Measurements from ENCODE around the gene FUZ. TPM values are rescaled to one million over a fixed set of nuclear protein-coding genes. Genes with fewer than 3 reads are reported as not detected.

FUZ gene
- total and polyA plus RNA-seq, 2 donors (not counting 1 experiment from before 2014, with no cell fraction given), result 30.2 to 31.5 TPM

DNA sequence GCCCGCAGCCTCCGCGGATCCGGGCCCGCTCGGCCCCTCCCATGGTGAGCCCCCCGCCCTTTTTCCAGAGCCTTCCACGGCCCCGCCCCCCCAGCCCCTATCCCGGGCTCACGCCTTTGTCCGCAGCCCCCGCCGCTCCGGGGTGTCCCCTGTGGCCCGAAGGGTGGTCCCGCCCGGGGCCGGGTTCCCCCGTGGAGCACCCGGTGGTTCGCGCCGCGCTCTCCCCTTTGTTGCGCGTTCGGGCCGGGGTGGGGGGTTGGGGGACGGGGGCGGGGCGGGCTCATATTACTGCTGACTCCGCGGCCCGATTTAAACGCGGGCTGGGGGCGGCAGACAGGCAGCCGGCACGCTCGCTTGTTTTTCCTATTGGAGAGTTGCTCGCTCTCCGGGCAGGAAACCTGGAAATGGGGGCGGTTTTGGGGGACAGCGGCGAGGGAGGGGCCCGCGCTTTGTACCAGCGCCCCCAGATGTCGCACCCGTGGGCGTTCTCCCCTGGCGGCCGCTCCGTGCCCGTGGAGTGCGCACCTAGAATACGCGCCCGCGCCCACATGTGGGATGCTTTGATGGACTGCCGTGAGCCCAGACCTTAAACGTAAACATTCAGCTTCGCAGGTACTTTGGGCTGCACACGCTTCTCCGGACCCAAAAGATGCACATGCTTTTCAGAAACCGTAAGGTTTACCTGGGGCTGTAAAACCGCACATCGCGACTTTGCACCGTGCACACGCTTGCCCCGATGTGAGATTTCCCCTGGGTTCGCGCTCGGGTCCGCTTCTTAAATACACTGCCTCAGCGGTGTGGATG lies 38.6 kb upstream of the FUZ start:
- Histone ChIP-seq H4K20me1 (ENCODE audit: control insufficient read depth, insufficient read depth, low read length, poor library complexity, severe bottlenecking) (peaks cover 50% of the 10 kb centered on the region), H3K4me2 (replicated peaks; ENCODE audit: low read depth, low read length, poor library complexity, severe bottlenecking) (peak overlapping the region; percentile 83), H3K4me1 (ENCODE audit: control insufficient read depth in 2 of 2, insufficient read depth in 2 of 2, low read length in 2 of 2) (peaks cover 29 to 45% of the 10 kb centered on the region in 2 donors), H3K4me3 (ENCODE audit: control extremely low read depth in 1 of 5, extremely low read depth in 1 of 5, insufficient read depth in 1 of 5, low read depth in 2 of 5, low read length in 4 of 5) (peak overlapping the region in 4 of 5 experiments; percentile 80 to 95 (median 92)), H3K79me2 (ENCODE audit: control insufficient read depth, insufficient read depth, low read length) (peaks cover 35% of the 10 kb centered on the region), H3K36me3 (replicated peaks in 1 of 2; ENCODE audit: control extremely low read depth in 1 of 2, control insufficient read depth in 1 of 2, extremely low read depth in 1 of 2, insufficient read depth in 2 of 2, low read length in 1 of 2) (peaks cover 0 to 14% of the 10 kb centered on the region in 2 experiments), H3K27me3 (replicated peaks in 1 of 4; ENCODE audit: control extremely low read depth in 1 of 4, control insufficient read depth in 3 of 4, insufficient read depth in 4 of 4, low read length in 3 of 4) (no peaks in the 10 kb centered on the region), H3K9me3 (ENCODE audit: control extremely low read depth in 1 of 3, control insufficient read depth in 2 of 3, insufficient read depth in 1 of 3, low read length in 2 of 3) (peaks cover 0 to 6% (median 0%) of the 10 kb centered on the region in 3 donors), H2AFZ (ENCODE audit: insufficient read depth, low read depth, low read length, poor library complexity, severe bottlenecking) (peak overlapping the region; percentile 85), H3K9ac (ENCODE audit: low read length) (peak overlapping the region; percentile 96), H3K27ac (ENCODE audit: low read length in 2 of 2) (peak overlapping the region in 1 of 2 donors; percentile 20)
- intact Hi-C loops (cut with micrococcal nuclease), result loop anchor here (1.0 kb wide), 1 partner anchor 25 kb away; no protein-coding TSS in a partner anchor
- DNase-seq, result peak; percentile 51
- peak overlapping the region; percentile 85 for H3K4me3 Mint-ChIP-seq
- no peaks in the 10 kb centered on the region for H3K27me3 Mint-ChIP-seq
- H3K27ac Mint-ChIP-seq, result peak overlapping the region; percentile 78
- POLR2A ChIA-PET, result interaction anchor here (1.0 to 4.8 kb wide), 7 partner anchors 10 to 85 kb away, joined by 3 to 40 read pairs (median 7); partner anchors contain the start of genes AKT1S1, AP2A1, FUZ and PNKP
- CTCF ChIA-PET, result interaction anchor here (0.8 to 1.3 kb wide), 3 partner anchors 11 to 44 kb away, joined by 3 to 4 read pairs (median 3); no protein-coding TSS in a partner anchor
- 5% methylated on average over 56 of the region's 78 CpGs for WGBS (ENCODE audit: insufficient coverage)
- peak; percentile 6 for ATAC-seq (ENCODE audit: low read depth)
- H3K9me3 Mint-ChIP-seq (ENCODE audit: insufficient read depth), result no peaks in the 10 kb centered on the region
- H3K4me1 Mint-ChIP-seq, result peaks cover 44% of the 10 kb centered on the region
- TF ChIP-seq, protein P1, sequence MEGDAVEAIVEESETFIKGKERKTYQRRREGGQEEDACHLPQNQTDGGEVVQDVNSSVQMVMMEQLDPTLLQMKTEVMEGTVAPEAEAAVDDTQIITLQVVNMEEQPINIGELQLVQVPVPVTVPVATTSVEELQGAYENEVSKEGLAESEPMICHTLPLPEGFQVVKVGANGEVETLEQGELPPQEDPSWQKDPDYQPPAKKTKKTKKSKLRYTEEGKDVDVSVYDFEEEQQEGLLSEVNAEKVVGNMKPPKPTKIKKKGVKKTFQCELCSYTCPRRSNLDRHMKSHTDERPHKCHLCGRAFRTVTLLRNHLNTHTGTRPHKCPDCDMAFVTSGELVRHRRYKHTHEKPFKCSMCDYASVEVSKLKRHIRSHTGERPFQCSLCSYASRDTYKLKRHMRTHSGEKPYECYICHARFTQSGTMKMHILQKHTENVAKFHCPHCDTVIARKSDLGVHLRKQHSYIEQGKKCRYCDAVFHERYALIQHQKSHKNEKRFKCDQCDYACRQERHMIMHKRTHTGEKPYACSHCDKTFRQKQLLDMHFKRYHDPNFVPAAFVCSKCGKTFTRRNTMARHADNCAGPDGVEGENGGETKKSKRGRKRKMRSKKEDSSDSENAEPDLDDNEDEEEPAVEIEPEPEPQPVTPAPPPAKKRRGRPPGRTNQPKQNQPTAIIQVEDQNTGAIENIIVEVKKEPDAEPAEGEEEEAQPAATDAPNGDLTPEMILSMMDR (IDR thresholded peaks at IDR 0.05), result peak; percentile 17
- TF ChIP-seq EZH2 (IDR thresholded peaks at IDR 0.05; ENCODE audit: borderline replicate concordance, insufficient read depth, low read depth, low read length, poor library complexity, severe bottlenecking), result no peak
